MM.1S (cell line): ENCODE results near the gene ECEL1.

ENCODE experiments used
- DNase-seq: peaks from one replicate; pipeline ENCODE4 v3.0.0-alpha.2; 2015
- H2AFZ ChIP-seq: fragments of 300-600 bp; sonication (generic); 2 replicates; pipeline ENCODE4 v1.6.0; 2016; ENCODE audit warnings: antibody characterized with exemption, low read length
- H3F3A ChIP-seq: fragments of 300-600 bp; sonication (generic); 2 replicates; pipeline ENCODE4 v1.6.1; 2016; ENCODE audit warnings: mild to moderate bottlenecking, antibody characterized with exemption, low read length, moderate library complexity, mixed read lengths; ENCODE audit not compliant: insufficient read depth
- H3K27ac ChIP-seq: fragments of 300-600 bp; sonication (generic); 2 replicates; pipeline ENCODE4 v1.5.1; 2016; ENCODE audit warnings: mild to moderate bottlenecking, low read length
- H3K27me3 ChIP-seq: fragments of 300-600 bp; sonication (generic); replicated peaks from 2 replicates; pipeline ENCODE4 v1.6.0; 2016; ENCODE audit warnings: low read length; ENCODE audit not compliant: insufficient read depth
- H3K36me3 ChIP-seq: fragments of 300-600 bp; sonication (generic); replicated peaks from 2 replicates; pipeline ENCODE4 v1.6.1; 2016; ENCODE audit warnings: mild to moderate bottlenecking, low read length, mixed read lengths; ENCODE audit not compliant: insufficient read depth
- H3K4me1 ChIP-seq: fragments of 300-600 bp; sonication (generic); 2 replicates; pipeline ENCODE4 v1.6.1; 2016; ENCODE audit warnings: low read length, mixed read lengths
- H3K4me2 ChIP-seq: fragments of 300-600 bp; sonication (generic); 2 replicates; pipeline ENCODE4 v1.6.0; 2016; ENCODE audit warnings: low read depth, low read length
- H3K4me3 ChIP-seq: fragments of 300-600 bp; sonication (generic); 2 replicates; pipeline ENCODE4 v1.5.1; 2016; ENCODE audit warnings: low read length, mixed read lengths
- H3K79me2 ChIP-seq: fragments of 300-600 bp; sonication (generic); 2 replicates; pipeline ENCODE4 v1.6.1; 2016; ENCODE audit warnings: mixed run types, low read length, mixed read lengths
- H3K9ac ChIP-seq: fragments of 300-600 bp; sonication (generic); 2 replicates; pipeline ENCODE4 v1.6.1; 2016; ENCODE audit warnings: low read length, mixed read lengths
- H3K9me2 ChIP-seq: fragments of 300-600 bp; sonication (generic); replicated peaks from 2 replicates; pipeline ENCODE4 v1.6.1; 2016; ENCODE audit warnings: mild to moderate bottlenecking, low read length, mixed read lengths; ENCODE audit not compliant: insufficient read depth
- H3K9me3 ChIP-seq: fragments of 300-600 bp; sonication (generic); replicated peaks from 2 replicates; pipeline ENCODE4 v1.6.1; 2016; ENCODE audit warnings: mild to moderate bottlenecking, low read length, mixed read lengths; ENCODE audit not compliant: insufficient read depth
- H4K20me1 ChIP-seq: fragments of 300-600 bp; sonication (generic); 2 replicates; pipeline ENCODE4 v1.6.1; 2016; ENCODE audit warnings: mild to moderate bottlenecking, low read length, moderate library complexity, mixed read lengths; ENCODE audit not compliant: insufficient read depth
- EZH2 ChIP-seq: fragments of 300-600 bp; sonication (generic); optimal IDR thresholded peaks from 2 replicates; pipeline ENCODE3; 2017; ENCODE audit warnings: low read depth, mild to moderate bottlenecking, antibody characterized with exemption, low read length, mixed read lengths
- EZH2phosphoT487 ChIP-seq: fragments of 300-600 bp; sonication (generic); IDR thresholded peaks from 2 replicates; pipeline ENCODE4 v1.6.1; 2018; ENCODE audit warnings: antibody characterized with exemption, low read length
- TF ChIP-seq, protein P1 (sequence below): fragments of 300-600 bp; sonication (generic); IDR thresholded peaks from 2 replicates; pipeline ENCODE4 v1.5.1; 2016; ENCODE audit warnings: antibody characterized with exemption, low read length, mixed read lengths

Gene ECEL1

DNA sequence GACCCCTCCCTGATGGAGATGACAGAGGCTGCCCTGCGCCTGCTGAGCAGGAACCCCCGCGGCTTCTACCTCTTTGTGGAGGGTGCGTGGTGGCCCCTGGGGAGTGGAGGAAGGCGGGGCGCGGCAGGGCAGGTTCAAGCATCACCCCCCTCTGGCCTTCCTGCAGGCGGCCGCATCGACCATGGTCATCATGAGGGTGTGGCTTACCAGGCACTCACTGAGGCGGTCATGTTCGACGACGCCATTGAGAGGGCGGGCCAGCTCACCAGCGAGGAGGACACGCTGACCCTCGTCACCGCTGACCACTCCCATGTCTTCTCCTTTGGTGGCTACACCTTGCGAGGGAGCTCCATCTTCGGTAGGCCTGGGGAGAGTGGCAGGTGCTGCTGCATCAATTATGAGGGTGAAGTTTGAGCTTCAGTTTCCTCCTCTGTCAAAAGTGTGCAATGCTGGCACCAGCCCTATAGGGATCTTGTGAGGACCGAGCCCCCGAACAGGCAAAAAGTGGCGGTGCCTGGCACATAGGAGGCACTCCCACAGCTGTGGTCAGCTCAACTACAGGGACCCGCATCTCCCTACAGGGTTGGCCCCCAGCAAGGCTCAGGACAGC is 29.5 kb downstream of the ECEL1 start:
- Histone ChIP-seq H3K4me3 (no peak overlapping the region), H3K36me3 (no peaks in the 10 kb centered on the region), H3K4me2 (no peak overlapping the region), H2AFZ (no peak overlapping the region), H3K79me2 (no peaks in the 10 kb centered on the region), H3K9me2 (no peaks in the 10 kb centered on the region), H4K20me1 (no peaks in the 10 kb centered on the region), H3K9me3 (no peaks in the 10 kb centered on the region), H3K9ac (no peak overlapping the region), H3K4me1 (no peaks in the 10 kb centered on the region), H3K27ac (no peak overlapping the region), H3K27me3 (peaks cover 27% of the 10 kb centered on the region), H3F3A (no peaks in the 10 kb centered on the region)
- no peak for TF ChIP-seq EZH2phosphoT487
- TF ChIP-seq, protein P1, sequence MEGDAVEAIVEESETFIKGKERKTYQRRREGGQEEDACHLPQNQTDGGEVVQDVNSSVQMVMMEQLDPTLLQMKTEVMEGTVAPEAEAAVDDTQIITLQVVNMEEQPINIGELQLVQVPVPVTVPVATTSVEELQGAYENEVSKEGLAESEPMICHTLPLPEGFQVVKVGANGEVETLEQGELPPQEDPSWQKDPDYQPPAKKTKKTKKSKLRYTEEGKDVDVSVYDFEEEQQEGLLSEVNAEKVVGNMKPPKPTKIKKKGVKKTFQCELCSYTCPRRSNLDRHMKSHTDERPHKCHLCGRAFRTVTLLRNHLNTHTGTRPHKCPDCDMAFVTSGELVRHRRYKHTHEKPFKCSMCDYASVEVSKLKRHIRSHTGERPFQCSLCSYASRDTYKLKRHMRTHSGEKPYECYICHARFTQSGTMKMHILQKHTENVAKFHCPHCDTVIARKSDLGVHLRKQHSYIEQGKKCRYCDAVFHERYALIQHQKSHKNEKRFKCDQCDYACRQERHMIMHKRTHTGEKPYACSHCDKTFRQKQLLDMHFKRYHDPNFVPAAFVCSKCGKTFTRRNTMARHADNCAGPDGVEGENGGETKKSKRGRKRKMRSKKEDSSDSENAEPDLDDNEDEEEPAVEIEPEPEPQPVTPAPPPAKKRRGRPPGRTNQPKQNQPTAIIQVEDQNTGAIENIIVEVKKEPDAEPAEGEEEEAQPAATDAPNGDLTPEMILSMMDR, result no peak
- no peak for TF ChIP-seq EZH2
- DNase-seq, result no peak

DNA sequence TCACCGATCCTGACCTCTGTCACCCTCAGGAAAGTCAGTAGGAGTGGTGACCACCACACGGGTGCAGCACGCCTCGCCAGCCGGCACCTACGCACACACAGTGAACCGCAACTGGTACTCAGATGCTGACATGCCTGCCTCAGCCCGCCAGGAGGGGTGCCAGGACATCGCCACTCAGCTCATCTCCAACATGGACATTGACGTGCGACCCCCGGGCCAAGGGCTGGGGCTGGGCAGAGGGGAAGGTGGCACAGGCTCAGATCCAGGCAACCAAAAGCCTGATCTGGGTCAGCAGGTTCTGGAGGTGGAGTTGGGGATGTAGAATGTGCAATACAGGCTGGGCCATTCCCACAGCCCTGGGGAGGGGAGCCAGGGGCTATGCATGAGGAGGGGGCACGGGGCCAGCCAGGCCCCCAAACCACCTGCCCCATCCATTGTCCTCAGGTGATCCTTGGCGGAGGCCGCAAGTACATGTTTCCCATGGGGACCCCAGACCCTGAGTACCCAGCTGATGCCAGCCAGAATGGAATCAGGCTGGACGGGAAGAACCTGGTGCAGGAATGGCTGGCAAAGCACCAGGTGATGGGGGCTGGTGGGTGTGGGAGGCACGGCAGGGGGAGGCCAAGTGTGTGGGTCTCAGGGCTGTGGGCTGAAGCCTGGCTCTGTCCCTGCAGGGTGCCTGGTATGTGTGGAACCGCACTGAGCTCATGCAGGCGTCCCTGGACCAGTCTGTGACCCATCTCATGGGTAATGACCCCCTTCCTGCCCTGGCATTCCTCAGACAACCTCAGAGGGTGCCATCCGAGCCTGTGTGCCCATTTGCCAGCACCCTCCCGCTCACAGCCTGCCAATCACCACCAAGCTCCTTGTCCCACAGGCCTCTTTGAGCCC is 30.3 kb downstream of the ECEL1 start:
- H3K4me3 ChIP-seq, result no peak overlapping the region
- DNase-seq, result no peak
- no peaks in the 10 kb centered on the region for H3K4me1 ChIP-seq
- H2AFZ ChIP-seq, result no peak overlapping the region
- no peak overlapping the region for H3K4me2 ChIP-seq
- H3K9me2 ChIP-seq, result no peaks in the 10 kb centered on the region
- TF ChIP-seq, protein P1, result no peak
- TF ChIP-seq EZH2phosphoT487 (no peak), EZH2 (no peak)
- no peaks in the 10 kb centered on the region for H3K36me3 ChIP-seq
- H3K27ac ChIP-seq, result no peak overlapping the region
- H3K27me3 ChIP-seq, result peaks cover 19% of the 10 kb centered on the region
- no peaks in the 10 kb centered on the region for H3K9me3 ChIP-seq
- no peaks in the 10 kb centered on the region for H4K20me1 ChIP-seq
- H3K79me2 ChIP-seq, result no peaks in the 10 kb centered on the region
- no peak overlapping the region for H3K9ac ChIP-seq
- H3F3A ChIP-seq, result no peaks in the 10 kb centered on the region

DNA sequence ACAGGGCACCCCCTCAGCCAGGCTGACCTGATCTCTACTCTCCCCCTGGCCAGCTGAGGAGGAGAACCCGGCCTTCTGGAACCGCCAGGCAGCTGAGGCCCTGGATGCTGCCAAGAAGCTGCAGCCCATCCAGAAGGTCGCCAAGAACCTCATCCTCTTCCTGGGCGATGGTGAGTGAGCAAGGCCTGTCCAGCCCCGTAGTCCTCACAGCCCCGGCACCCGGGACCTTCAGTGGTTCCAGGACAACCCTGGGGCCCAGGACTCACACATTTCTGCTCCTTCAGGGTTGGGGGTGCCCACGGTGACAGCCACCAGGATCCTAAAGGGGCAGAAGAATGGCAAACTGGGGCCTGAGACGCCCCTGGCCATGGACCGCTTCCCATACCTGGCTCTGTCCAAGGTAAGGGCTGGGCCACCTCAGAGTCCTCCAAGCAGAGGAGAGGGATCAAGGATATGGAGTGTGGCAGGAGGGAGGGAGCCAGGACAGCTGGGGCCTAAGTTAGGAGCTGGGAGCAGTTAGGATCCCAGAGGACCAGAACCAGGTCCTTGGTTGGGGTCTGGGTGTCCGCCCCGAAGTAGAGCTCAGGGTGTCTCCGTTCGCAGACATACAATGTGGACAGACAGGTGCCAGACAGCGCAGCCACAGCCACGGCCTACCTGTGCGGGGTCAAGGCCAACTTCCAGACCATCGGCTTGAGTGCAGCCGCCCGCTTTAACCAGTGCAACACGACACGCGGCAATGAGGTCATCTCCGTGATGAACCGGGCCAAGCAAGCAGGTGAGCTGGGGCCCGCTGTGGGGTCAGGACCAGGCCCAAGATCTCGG is 31.1 kb downstream of the ECEL1 start:
- DNase-seq, result no peak
- no peak overlapping the region for H3K27ac ChIP-seq
- no peaks in the 10 kb centered on the region for H3K36me3 ChIP-seq
- H3K27me3 ChIP-seq, result peaks cover 14% of the 10 kb centered on the region
- no peaks in the 10 kb centered on the region for H3K9me2 ChIP-seq
- no peaks in the 10 kb centered on the region for H3K9me3 ChIP-seq
- H3K4me3 ChIP-seq, result no peak overlapping the region
- no peak overlapping the region for H3K4me2 ChIP-seq
- no peaks in the 10 kb centered on the region for H3F3A ChIP-seq
- no peak for TF ChIP-seq EZH2phosphoT487
- no peak for TF ChIP-seq EZH2
- TF ChIP-seq, protein P1, result no peak
- H2AFZ ChIP-seq, result no peak overlapping the region
- no peaks in the 10 kb centered on the region for H3K79me2 ChIP-seq
- H3K9ac ChIP-seq, result no peak overlapping the region
- H3K4me1 ChIP-seq, result no peaks in the 10 kb centered on the region
- H4K20me1 ChIP-seq, result no peaks in the 10 kb centered on the region
